Cardiac muscle cell (in vitro differentiated cells and primary cell): ENCODE results near the gene GPC5. TPM values are rescaled to one million over a fixed set of nuclear protein-coding genes. Genes with fewer than 3 reads are reported as not detected.

Experiments used
- DNase-seq, 2 donors: peaks; one replicate each; pipeline versions ENCODE4 v3.0.0 to v3.0.0-alpha.2; 2010 to 2017; ENCODE audit warnings: low read depth in 1 of 2, low spot score in 1 of 2
- H3K27ac ChIP-seq: fragments of 200-600 bp; sonication (generic); 2 replicates; pipeline ENCODE4 v1.5.1; 2016
- H3K27me3 ChIP-seq: fragments of 200-600 bp; sonication (generic); 2 replicates; pipeline ENCODE4 v1.6.0; 2016; ENCODE audit warnings: control low read depth
- H3K36me3 ChIP-seq: fragments of 200-600 bp; sonication (generic); 2 replicates; pipeline ENCODE4 v1.5.1; 2016; ENCODE audit warnings: control low read depth
- H3K4me1 ChIP-seq: fragments of 200-600 bp; sonication (generic); 2 replicates; pipeline ENCODE4 v1.8.1; 2017; ENCODE audit warnings: low read depth, mild to moderate bottlenecking, mixed run types
- H3K4me3 ChIP-seq: fragments of 200-600 bp; sonication (generic); 2 replicates; pipeline ENCODE4 v1.5.1; 2016; ENCODE audit warnings: mild to moderate bottlenecking
- H3K9me3 ChIP-seq: fragments of 200-600 bp; sonication (generic); 2 replicates; pipeline ENCODE4 v1.5.1; 2017; ENCODE audit warnings: low read depth, mild to moderate bottlenecking, control low read depth
- polyA plus RNA-seq: library from polyadenylated mRNA; unstranded; fragments of >200 nt; fragmentation: Nextera tagmentation; extraction: Ambion mirVana; gene quantifications from 2 replicates; pipeline ENCODE4 v1.2.1, GENCODE V29; 2016
- total RNA-seq: library from RNA; depleted of rRNA; stranded (reverse); fragments of >200 nt; gene quantifications from 2 replicates; pipeline ENCODE4 v1.2.3, GENCODE V29; 2016
- TF ChIP-seq, protein P1 (sequence below): IDR thresholded peaks from 2 replicates; pipeline ENCODE4 v1.5.1; 2012; ENCODE audit warnings: low read depth, mild to moderate bottlenecking, low read length

Gene GPC5
- total and polyA plus RNA-seq, 2 experiments from 2014 or later = 0.97 to 3.3 TPM

DNA sequence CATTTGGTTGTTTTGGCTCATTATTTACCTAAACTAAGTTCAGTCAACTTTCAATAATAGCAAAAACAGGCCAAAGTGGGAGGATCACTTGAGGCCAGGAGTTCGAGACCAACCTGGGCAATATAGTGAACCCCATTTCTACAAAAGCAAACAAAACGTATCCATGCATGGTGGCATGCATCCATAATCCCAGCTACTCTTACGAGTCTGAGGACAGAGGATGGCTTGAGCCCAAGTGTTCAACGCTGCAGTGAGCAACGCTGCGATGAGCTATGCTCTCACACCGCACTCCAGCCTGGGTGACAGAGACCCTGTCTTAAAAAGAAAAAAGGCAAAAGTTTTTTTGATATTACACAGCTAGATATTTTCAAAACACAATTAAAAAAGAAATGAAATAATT is 1258.2 kb downstream of the GPC5 start:
- Histone ChIP-seq H3K4me1 (no peaks in the 10 kb centered on the region), H3K9me3 (no peaks in the 10 kb centered on the region), H3K4me3 (no peak overlapping the region), H3K27me3 (no peaks in the 10 kb centered on the region), H3K36me3 (no peaks in the 10 kb centered on the region), H3K27ac (no peak overlapping the region)
- no peak for DNase-seq
- TF ChIP-seq, protein P1, sequence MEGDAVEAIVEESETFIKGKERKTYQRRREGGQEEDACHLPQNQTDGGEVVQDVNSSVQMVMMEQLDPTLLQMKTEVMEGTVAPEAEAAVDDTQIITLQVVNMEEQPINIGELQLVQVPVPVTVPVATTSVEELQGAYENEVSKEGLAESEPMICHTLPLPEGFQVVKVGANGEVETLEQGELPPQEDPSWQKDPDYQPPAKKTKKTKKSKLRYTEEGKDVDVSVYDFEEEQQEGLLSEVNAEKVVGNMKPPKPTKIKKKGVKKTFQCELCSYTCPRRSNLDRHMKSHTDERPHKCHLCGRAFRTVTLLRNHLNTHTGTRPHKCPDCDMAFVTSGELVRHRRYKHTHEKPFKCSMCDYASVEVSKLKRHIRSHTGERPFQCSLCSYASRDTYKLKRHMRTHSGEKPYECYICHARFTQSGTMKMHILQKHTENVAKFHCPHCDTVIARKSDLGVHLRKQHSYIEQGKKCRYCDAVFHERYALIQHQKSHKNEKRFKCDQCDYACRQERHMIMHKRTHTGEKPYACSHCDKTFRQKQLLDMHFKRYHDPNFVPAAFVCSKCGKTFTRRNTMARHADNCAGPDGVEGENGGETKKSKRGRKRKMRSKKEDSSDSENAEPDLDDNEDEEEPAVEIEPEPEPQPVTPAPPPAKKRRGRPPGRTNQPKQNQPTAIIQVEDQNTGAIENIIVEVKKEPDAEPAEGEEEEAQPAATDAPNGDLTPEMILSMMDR = no peak

DNA sequence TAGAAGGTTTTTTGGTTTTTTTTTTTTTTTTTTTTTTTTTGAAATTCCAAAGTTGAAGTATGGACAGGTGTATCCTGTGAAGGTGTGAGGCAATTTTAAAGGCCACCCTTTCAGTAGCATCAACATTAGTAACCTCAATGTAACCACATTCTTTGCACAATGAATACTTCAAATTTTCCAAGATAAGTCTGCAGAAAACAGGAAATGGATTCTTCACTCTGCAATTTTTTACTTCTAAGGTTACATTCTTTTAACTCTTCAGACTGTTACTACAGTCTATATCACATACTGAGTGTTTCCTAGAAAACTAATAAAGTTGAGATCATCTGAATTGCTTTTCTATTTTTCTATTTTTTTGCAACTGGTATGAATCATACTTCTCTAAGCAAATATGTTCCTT is 1259.1 kb downstream of the GPC5 start:
- H3K27ac ChIP-seq = no peak overlapping the region
- no peak overlapping the region for H3K4me3 ChIP-seq
- H3K36me3 ChIP-seq = no peaks in the 10 kb centered on the region
- H3K27me3 ChIP-seq = no peaks in the 10 kb centered on the region
- H3K9me3 ChIP-seq = no peaks in the 10 kb centered on the region
- no peaks in the 10 kb centered on the region for H3K4me1 ChIP-seq
- TF ChIP-seq, protein P1 = no peak
- peak in 1 of 2 donors; percentile 67 for DNase-seq

DNA sequence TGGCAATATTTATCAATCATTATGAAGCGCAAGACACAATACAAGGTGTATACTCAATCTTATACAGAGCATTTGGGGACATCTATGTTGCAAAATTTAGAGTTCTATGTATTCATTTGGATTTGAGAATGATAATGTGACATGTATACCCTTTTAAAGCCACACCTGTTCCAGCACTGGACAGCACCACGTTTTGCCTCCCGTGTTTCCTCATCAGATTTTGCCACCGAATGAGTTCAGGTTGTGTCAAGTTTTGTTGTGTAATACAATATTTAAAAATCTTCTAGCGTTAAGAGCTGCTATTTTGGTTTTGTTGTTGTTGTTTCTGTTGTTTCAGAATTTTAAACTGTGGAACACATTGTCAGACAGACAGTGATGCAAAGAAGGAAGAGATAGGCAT is 1259.9 kb downstream of the GPC5 start:
- H3K9me3 ChIP-seq = no peaks in the 10 kb centered on the region
- H3K27me3 ChIP-seq = no peaks in the 10 kb centered on the region
- H3K4me1 ChIP-seq = no peaks in the 10 kb centered on the region
- no peak overlapping the region for H3K4me3 ChIP-seq
- TF ChIP-seq, protein P1 = no peak
- H3K36me3 ChIP-seq = no peaks in the 10 kb centered on the region
- DNase-seq = no peak
- H3K27ac ChIP-seq = no peak overlapping the region

DNA sequence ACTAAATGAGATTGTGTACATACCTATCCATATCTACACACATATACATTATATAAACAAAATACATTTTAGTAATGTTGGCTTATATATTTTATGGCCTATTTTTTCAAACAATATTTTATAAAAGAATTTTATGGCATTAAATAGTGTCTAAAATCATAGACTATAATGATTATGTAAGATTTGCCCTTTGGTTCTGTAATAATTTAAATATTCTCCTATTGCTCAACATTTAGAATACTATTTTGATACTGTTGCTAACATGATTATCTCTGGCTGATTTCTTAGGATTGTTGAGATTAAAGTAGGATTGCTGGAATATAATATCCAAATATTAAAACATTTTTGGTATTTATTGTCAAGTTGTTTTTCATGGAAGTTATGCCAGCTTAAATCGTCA is 1263.0 kb downstream of the GPC5 start:
- H3K27ac ChIP-seq = no peak overlapping the region
- TF ChIP-seq, protein P1 = no peak
- H3K27me3 ChIP-seq = no peaks in the 10 kb centered on the region
- DNase-seq = no peak
- no peaks in the 10 kb centered on the region for H3K4me1 ChIP-seq
- H3K36me3 ChIP-seq = no peaks in the 10 kb centered on the region
- H3K4me3 ChIP-seq = no peak overlapping the region
- no peaks in the 10 kb centered on the region for H3K9me3 ChIP-seq

DNA sequence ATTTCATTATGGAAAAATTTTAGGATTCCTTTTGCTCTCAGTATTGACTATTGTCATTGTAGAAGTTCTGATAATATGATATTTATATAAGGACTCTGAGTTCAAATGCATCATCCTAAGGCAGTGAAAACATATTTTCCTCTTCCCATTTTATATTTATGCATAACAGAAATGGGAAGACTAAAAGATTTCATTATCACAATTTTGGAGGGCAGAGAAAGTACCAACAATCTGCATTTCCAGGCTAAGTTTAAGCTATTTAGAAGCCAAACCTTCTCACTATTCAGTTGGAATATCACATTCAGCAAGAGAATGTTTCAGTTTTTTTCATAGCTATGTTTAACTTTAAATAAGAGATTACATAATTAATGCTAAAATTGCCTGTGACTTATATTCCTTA is 1269.7 kb downstream of the GPC5 start:
- Histone ChIP-seq H3K27me3 (no peaks in the 10 kb centered on the region), H3K4me1 (no peaks in the 10 kb centered on the region), H3K36me3 (no peaks in the 10 kb centered on the region), H3K4me3 (no peak overlapping the region), H3K9me3 (no peaks in the 10 kb centered on the region), H3K27ac (no peak overlapping the region)
- TF ChIP-seq, protein P1 = no peak
- no peak for DNase-seq

DNA sequence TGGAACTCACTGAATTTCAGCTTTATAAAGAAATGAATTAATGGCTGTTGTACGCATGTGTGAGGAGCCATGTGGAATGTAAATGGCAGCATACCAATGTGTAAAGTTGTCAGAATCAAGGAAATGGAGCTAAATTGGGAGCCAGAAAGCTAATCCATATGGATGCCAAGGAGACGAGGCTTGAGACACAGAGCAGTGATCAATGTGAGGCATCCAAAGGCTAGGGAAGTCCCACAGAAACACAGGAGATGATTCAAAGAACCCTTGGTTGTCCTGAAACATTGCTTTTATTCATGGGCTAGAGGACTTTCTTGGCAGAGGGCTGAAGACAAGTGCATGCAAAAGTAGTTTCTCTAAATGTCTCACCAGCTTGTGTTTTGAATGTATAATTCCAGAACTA is 1271.7 kb downstream of the GPC5 start:
- TF ChIP-seq, protein P1 = no peak
- DNase-seq = no peak
- Histone ChIP-seq H3K4me1 (no peaks in the 10 kb centered on the region), H3K36me3 (no peaks in the 10 kb centered on the region), H3K27me3 (no peaks in the 10 kb centered on the region), H3K27ac (no peak overlapping the region), H3K4me3 (no peak overlapping the region), H3K9me3 (no peaks in the 10 kb centered on the region)
